Suprapubic skin (tissue), 4 donors: ENCODE results near the gene CPNE2. TPM values are rescaled to one million over a fixed set of nuclear protein-coding genes. Genes with fewer than 3 reads are reported as not detected.

Experiments
- DNase-seq, 2 donors: peaks; one replicate each; pipeline ENCODE4 v3.0.0-alpha.2; 2019; ENCODE audit warnings: low spot score in 2 of 2
- H3K27ac ChIP-seq: fragments of 200-600 bp; sonication (generic); one replicate; pipeline ENCODE4 v1.5.1; 2019
- H3K27me3 ChIP-seq: fragments of 200-600 bp; sonication (generic); one replicate; pipeline ENCODE4 v1.5.1; 2019
- H3K36me3 ChIP-seq: fragments of 200-600 bp; sonication (generic); one replicate; pipeline ENCODE4 v1.5.1; 2019
- H3K4me1 ChIP-seq: fragments of 200-600 bp; sonication (generic); one replicate; pipeline ENCODE4 v1.5.1; 2019
- H3K4me3 ChIP-seq: fragments of 200-600 bp; sonication (generic); one replicate; pipeline ENCODE4 v1.5.1; 2019; ENCODE audit warnings: mild to moderate bottlenecking
- H3K9me3 ChIP-seq: fragments of 200-600 bp; sonication (generic); one replicate; pipeline ENCODE4 v1.5.1; 2019
- EP300 ChIP-seq: sonication (generic); formaldehyde crosslinking; IDR thresholded peaks from one replicate; pipeline ENCODE4 v1.6.1; 2017; ENCODE audit warnings: antibody characterized with exemption
- POLR2A ChIP-seq, 2 donors: fragments of 450-650 bp; IDR thresholded peaks; one replicate each; pipeline ENCODE4 v1.6.1; 2017; ENCODE audit warnings: antibody characterized with exemption in 2 of 2, mild to moderate bottlenecking in 2 of 2, moderate library complexity in 2 of 2
- POLR2AphosphoS5 ChIP-seq, 3 donors: sonication (generic); formaldehyde crosslinking; IDR thresholded peaks; one replicate each; pipeline ENCODE4 v1.6.1; 2017; ENCODE audit warnings: antibody characterized with exemption in 3 of 3
- WGBS: methylation state at CpG from one replicate; pipeline ENCODE4 v1.1.5; 2018; 5-methylcytosine and 5-hydroxymethylcytosine counted together
- total RNA-seq, 4 donors: library from RNA; depleted of rRNA; stranded (reverse); fragments of >200 nt; gene quantifications; one replicate each; pipeline ENCODE4 v1.1.0, GENCODE V29; 2016
- TF ChIP-seq, protein P1 (sequence below), 2 donors: fragments of 200-600 bp in 1 of 2; fragments of 450-650 bp in 1 of 2; sonication (generic) in 1 of 2; IDR thresholded peaks; one replicate each; pipeline ENCODE4 v1.5.1; 2016 to 2019; ENCODE audit warnings: antibody characterized with exemption in 2 of 2, mild to moderate bottlenecking in 1 of 2, moderate library complexity in 1 of 2

The CPNE2 gene
- total RNA-seq, 4 donors from 2014 or later = 12.7 to 23.1 (median 15.7) TPM

DNA sequence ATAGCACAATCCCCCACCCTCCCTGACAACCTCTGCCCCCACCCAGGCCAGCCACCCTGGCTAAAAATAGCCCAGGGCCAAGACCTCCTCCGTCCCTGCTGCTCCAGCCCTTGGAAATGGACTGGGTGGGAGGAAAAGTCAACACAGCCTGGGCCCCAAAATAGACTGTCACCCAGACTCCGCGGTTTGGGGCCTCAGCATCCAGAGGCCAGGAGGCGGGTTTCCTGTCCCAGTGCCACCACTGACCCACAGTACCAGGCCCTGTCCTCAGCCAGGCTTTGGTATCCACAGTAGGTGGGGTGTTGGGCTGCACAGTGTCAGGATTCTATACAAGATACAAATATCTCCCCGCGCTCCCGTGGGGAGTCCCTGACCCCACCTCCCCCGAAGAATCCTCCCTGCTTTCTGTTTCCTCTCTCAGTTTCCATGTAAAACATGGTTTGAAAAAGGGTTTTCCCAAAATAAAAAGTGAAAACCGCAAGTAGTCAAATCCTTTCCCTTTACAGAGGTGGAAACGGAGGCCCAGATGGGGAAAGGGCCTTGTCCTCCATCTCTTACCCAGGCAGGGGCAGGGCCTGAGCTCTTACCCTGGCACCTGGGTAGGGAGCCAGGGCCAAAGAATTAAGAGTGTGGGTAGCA lies 20.1 kb downstream of the CPNE2 start:
- Histone ChIP-seq H3K9me3 (no peaks in the 10 kb centered on the region), H3K36me3 (peaks cover 27% of the 10 kb centered on the region), H3K27ac (no peak overlapping the region), H3K4me3 (no peak overlapping the region), H3K27me3 (no peaks in the 10 kb centered on the region), H3K4me1 (peaks cover 4% of the 10 kb centered on the region)
- DNase-seq = no peak
- WGBS = 75% methylated on average over 7 of the region's 10 CpGs
- TF ChIP-seq EP300 = no peak
- TF ChIP-seq, protein P1, sequence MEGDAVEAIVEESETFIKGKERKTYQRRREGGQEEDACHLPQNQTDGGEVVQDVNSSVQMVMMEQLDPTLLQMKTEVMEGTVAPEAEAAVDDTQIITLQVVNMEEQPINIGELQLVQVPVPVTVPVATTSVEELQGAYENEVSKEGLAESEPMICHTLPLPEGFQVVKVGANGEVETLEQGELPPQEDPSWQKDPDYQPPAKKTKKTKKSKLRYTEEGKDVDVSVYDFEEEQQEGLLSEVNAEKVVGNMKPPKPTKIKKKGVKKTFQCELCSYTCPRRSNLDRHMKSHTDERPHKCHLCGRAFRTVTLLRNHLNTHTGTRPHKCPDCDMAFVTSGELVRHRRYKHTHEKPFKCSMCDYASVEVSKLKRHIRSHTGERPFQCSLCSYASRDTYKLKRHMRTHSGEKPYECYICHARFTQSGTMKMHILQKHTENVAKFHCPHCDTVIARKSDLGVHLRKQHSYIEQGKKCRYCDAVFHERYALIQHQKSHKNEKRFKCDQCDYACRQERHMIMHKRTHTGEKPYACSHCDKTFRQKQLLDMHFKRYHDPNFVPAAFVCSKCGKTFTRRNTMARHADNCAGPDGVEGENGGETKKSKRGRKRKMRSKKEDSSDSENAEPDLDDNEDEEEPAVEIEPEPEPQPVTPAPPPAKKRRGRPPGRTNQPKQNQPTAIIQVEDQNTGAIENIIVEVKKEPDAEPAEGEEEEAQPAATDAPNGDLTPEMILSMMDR (IDR thresholded peaks at IDR 0.05) = no peak
- no peak for TF ChIP-seq POLR2A (IDR thresholded peaks at IDR 0.05)

DNA sequence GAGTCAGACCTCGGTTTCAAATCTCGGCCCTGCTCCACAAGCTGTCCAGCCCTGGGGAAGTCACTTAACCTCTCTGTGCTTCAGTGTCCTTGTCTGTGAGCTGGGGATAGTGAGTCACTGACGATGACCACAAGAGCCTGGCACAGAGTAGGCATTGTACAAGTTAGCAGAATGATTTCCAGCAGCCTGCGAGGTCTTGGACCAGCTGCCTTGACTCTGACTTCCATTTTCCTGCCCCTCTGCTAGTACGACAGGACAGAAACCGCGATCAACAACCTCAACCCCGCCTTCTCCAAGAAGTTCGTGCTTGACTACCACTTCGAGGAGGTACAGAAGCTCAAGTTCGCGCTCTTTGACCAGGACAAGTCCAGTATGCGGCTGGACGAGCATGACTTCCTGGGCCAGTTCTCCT lies 20.7 kb downstream of the CPNE2 start:
- WGBS = 95% methylated on average over 12 of the region's 14 CpGs
- Histone ChIP-seq H3K4me1 (peaks cover 4% of the 10 kb centered on the region), H3K27me3 (no peaks in the 10 kb centered on the region), H3K27ac (no peak overlapping the region), H3K9me3 (no peaks in the 10 kb centered on the region), H3K4me3 (no peak overlapping the region), H3K36me3 (peaks cover 31% of the 10 kb centered on the region)
- TF ChIP-seq POLR2AphosphoS5 (IDR thresholded peaks at IDR 0.05) (no peak), EP300 (no peak), POLR2A (IDR thresholded peaks at IDR 0.05) (no peak)
- TF ChIP-seq, protein P1 (IDR thresholded peaks at IDR 0.05) = no peak
- no peak for DNase-seq

DNA sequence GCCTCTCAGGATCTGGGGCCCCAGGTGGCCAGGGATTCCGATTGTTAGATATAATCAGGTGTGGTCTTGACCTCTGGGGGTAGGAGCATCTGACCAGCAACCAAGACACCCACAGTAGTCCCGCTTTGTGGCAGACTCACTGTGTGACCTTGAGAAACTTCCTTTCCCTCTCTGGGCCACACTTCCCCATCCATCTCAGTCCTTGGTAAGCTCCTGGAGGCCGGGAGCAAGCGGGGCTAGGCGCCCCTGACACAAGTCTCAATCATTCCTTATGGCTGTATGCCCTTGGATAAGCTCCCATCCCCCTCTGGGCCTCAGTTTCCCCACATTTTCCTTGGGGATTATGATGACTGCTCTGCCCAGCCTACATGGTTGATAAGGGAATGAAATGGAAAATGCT lies 21.3 kb downstream of the CPNE2 start:
- H3K4me3 ChIP-seq = no peak overlapping the region
- TF ChIP-seq, protein P1 (IDR thresholded peaks at IDR 0.05) = no peak
- TF ChIP-seq EP300 (no peak), POLR2AphosphoS5 (IDR thresholded peaks at IDR 0.05) (no peak), POLR2A (IDR thresholded peaks at IDR 0.05) (no peak)
- DNase-seq = no peak
- 100% methylated on average over 1 of the region's 5 CpGs for WGBS
- no peaks in the 10 kb centered on the region for H3K27me3 ChIP-seq
- H3K27ac ChIP-seq = no peak overlapping the region
- peaks cover 4% of the 10 kb centered on the region for H3K4me1 ChIP-seq
- peaks cover 31% of the 10 kb centered on the region for H3K36me3 ChIP-seq
- H3K9me3 ChIP-seq = no peaks in the 10 kb centered on the region

DNA sequence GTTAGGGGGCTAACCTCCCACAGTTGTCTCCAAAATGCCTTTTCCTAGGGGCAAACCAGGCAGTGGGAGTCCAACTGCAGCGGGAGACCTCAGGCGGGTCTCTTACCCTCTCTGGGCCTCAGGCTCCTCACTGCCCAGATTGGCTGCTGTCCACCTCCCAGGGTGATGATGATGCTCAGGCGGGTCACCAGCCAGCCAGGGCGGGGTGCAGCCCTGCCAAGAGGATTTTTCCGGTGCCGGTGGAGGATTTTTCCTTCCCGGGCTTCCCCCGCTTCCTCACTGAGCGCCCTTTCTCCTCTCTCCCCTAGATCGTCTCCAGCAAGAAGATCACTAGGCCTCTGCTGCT lies 22.8 kb downstream of the CPNE2 start:
- WGBS = 65% methylated on average over 10 of the region's 10 CpGs
- no peaks in the 10 kb centered on the region for H3K9me3 ChIP-seq
- no peak for DNase-seq
- no peaks in the 10 kb centered on the region for H3K27me3 ChIP-seq
- no peak overlapping the region for H3K27ac ChIP-seq
- H3K36me3 ChIP-seq = peaks cover 39% of the 10 kb centered on the region
- TF ChIP-seq POLR2A (IDR thresholded peaks at IDR 0.05) (no peak), POLR2AphosphoS5 (IDR thresholded peaks at IDR 0.05) (no peak), EP300 (no peak)
- TF ChIP-seq, protein P1 (IDR thresholded peaks at IDR 0.05) = no peak
- H3K4me3 ChIP-seq = no peak overlapping the region
- peaks cover 4% of the 10 kb centered on the region for H3K4me1 ChIP-seq

DNA sequence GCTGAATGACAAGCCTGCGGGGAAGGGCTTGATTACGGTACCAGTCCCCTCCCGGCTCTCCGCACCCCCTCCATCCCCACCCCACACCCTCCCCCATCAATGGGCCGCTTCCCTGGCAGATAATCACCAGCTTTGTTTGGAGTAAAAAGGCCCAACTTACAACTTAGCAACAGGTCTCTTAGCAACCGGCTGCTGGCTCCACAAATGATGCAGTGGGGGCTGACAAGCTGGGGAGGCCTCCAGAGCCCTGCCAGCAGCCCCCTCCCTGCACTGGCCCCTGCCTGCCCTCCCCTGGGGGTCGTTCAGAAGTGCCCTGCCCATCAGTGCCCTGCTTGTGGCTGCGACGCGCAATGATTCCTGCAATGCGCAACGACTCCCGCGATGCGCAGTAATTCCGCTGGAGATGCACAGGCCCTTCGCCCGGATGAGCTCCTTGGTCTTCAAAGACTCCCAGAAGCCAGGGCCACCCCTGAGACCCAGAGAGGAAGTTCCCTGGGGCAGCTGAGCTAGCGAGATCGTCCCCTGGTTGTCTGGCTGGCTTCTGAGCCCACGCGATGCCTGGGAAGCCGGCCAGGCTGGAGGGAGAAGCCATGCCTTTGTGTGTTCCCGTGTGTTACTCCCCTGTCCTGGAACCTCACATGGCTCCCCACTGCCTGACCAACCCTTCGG lies 23.3 kb downstream of the CPNE2 start:
- Histone ChIP-seq H3K27me3 (no peaks in the 10 kb centered on the region), H3K27ac (no peak overlapping the region), H3K4me1 (peaks cover 4% of the 10 kb centered on the region), H3K9me3 (no peaks in the 10 kb centered on the region), H3K36me3 (peaks cover 41% of the 10 kb centered on the region), H3K4me3 (no peak overlapping the region)
- 73% methylated on average over 21 of the region's 25 CpGs for WGBS
- DNase-seq = no peak
- TF ChIP-seq POLR2A (IDR thresholded peaks at IDR 0.05) = no peak
- TF ChIP-seq EP300 = no peak
- TF ChIP-seq, protein P1 (IDR thresholded peaks at IDR 0.05) = no peak
- TF ChIP-seq POLR2AphosphoS5 (IDR thresholded peaks at IDR 0.05) = no peak
